ENCODE results near the gene USP17L19.
"Not testable (repeated sequence)": the region's sequence is repeated elsewhere in the genome, so short reads cannot be mapped to it uniquely, and the experiment has no call there.

DNA sequence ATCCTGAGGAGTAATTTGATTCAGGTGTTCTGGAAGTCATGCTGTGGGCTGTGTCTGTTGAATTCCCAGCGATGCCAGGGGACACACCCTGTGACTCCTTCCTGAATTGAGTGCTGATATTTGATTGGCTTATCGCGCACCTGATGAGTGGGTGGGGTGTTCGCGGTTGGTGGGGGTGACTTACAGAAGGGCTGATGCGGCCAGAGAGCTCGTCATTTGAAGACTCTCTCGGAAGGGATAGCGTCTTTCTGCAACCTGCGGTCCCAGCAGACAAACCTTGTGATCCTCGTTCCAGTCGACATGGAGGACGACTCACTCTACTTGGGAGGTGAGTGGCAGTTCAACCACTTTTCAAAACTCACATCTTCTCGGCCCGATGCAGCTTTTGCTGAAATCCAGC, 19.1 kb upstream of the USP17L19 start, which contains the start of gene USP17L15:
- TF ChIP-seq, protein P1, sequence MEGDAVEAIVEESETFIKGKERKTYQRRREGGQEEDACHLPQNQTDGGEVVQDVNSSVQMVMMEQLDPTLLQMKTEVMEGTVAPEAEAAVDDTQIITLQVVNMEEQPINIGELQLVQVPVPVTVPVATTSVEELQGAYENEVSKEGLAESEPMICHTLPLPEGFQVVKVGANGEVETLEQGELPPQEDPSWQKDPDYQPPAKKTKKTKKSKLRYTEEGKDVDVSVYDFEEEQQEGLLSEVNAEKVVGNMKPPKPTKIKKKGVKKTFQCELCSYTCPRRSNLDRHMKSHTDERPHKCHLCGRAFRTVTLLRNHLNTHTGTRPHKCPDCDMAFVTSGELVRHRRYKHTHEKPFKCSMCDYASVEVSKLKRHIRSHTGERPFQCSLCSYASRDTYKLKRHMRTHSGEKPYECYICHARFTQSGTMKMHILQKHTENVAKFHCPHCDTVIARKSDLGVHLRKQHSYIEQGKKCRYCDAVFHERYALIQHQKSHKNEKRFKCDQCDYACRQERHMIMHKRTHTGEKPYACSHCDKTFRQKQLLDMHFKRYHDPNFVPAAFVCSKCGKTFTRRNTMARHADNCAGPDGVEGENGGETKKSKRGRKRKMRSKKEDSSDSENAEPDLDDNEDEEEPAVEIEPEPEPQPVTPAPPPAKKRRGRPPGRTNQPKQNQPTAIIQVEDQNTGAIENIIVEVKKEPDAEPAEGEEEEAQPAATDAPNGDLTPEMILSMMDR (IDR thresholded peaks at IDR 0.05; ENCODE audit: insufficient read depth, low read length, poor library complexity, severe bottlenecking) = not testable (repeated sequence)
- TF ChIP-seq EZH2phosphoT487 (conservative IDR thresholded peaks at IDR 0.05; ENCODE audit: low read length) = not testable (repeated sequence)
